Mesothelial cell of epicardium (in vitro differentiated cells): ENCODE measurements around the gene PTH2. TPM values are rescaled to one million over a fixed set of nuclear protein-coding genes. Genes with fewer than 3 reads are reported as not detected.

Experiments used
- DNase-seq, 2 experiments: peaks; one replicate each; pipeline ENCODE4 v3.0.0; 2021; ENCODE audit warnings: low spot score in 2 of 2; ENCODE audit not compliant: unreplicated experiment in 2 of 2
- H3K27ac Mint-ChIP-seq: 2 replicates; pipeline ENCODE4 v1.8.0; 2021; ENCODE audit warnings: mixed read lengths
- H3K27me3 Mint-ChIP-seq: 2 replicates; pipeline ENCODE4 v1.8.0; 2021; ENCODE audit warnings: low read depth, mixed read lengths
- H3K36me3 Mint-ChIP-seq: 2 replicates; pipeline ENCODE4 v1.8.0; 2021; ENCODE audit warnings: mixed read lengths
- H3K4me1 Mint-ChIP-seq: 2 replicates; pipeline ENCODE4 v1.8.0; 2021; ENCODE audit warnings: mixed read lengths
- H3K4me3 Mint-ChIP-seq: 2 replicates; pipeline ENCODE4 v1.8.0; 2021; ENCODE audit warnings: mild to moderate bottlenecking, moderate library complexity, mixed read lengths
- H3K9me3 Mint-ChIP-seq: 2 replicates; pipeline ENCODE4 v1.8.0; 2021; ENCODE audit warnings: mixed read lengths
- total RNA-seq: library from RNA; stranded (reverse); gene quantifications from 3 replicates; pipeline ENCODE4 v1.2.1, GENCODE V29; 2021
- TF ChIP-seq, protein P1 (sequence below): fragments of 200-600 bp; sonication (generic); IDR thresholded peaks from one replicate; pipeline ENCODE4 v1.5.0; 2021; ENCODE audit warnings: antibody characterized with exemption; ENCODE audit not compliant: unreplicated experiment

The PTH2 gene
- total RNA-seq, 1 donor from 2014 or later: not detected

DNA sequence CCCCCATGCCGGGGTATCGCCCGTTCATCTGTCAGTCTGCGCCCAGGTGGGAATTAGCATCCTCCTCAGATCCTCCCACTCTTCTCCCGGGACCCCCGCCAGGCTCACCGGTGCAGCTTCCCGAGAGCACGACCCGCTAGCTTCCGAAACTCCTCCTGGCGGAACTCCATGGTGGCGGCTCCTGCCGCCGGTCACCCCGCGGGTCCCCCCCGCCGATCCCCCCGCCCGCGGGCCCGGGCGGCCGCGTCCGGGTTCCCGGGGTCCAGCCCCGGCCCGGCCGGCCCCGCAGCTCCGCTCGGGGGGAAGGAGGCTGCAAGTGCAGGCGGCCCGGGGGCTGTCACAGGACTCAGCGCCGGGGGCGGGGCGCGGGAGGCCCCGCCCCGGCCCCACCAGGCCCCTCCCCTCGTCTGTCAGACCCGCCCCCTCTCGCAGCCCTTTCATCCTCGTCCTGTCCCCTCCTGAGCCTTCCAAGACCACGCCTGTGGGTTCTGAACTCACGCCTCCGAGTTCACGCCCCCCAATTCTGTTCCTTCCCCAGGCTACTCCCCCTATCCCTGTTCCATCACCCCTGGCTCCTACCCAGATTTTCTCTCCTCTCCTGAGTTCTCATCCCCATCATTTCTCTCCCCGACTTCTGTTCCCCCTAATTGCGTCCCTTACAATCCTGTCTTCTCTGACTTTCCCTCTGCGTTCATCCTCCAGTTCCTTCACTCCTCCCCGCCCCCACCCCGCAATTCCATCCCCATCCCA lies 18.1 kb upstream of the PTH2 start, which contains the start of gene SLC17A7:
TSS of gene SLC17A7 (minus strand) at position 318 of the 750 bp plus-strand sequence. CDS start at position 170, 148 bp downstream.
- DNase-seq: no peak
- TF ChIP-seq, protein P1, sequence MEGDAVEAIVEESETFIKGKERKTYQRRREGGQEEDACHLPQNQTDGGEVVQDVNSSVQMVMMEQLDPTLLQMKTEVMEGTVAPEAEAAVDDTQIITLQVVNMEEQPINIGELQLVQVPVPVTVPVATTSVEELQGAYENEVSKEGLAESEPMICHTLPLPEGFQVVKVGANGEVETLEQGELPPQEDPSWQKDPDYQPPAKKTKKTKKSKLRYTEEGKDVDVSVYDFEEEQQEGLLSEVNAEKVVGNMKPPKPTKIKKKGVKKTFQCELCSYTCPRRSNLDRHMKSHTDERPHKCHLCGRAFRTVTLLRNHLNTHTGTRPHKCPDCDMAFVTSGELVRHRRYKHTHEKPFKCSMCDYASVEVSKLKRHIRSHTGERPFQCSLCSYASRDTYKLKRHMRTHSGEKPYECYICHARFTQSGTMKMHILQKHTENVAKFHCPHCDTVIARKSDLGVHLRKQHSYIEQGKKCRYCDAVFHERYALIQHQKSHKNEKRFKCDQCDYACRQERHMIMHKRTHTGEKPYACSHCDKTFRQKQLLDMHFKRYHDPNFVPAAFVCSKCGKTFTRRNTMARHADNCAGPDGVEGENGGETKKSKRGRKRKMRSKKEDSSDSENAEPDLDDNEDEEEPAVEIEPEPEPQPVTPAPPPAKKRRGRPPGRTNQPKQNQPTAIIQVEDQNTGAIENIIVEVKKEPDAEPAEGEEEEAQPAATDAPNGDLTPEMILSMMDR: no peak
- H3K36me3 Mint-ChIP-seq: no peaks in the 10 kb centered on the region
- H3K27me3 Mint-ChIP-seq: peaks cover 68% of the 10 kb centered on the region
- peaks cover 20% of the 10 kb centered on the region for H3K4me1 Mint-ChIP-seq
- peak within 1 kb of the TSS; percentile 75 for H3K4me3 Mint-ChIP-seq
- no peak within 1 kb of the TSS for H3K27ac Mint-ChIP-seq
- no peaks in the 10 kb centered on the region for H3K9me3 Mint-ChIP-seq

DNA sequence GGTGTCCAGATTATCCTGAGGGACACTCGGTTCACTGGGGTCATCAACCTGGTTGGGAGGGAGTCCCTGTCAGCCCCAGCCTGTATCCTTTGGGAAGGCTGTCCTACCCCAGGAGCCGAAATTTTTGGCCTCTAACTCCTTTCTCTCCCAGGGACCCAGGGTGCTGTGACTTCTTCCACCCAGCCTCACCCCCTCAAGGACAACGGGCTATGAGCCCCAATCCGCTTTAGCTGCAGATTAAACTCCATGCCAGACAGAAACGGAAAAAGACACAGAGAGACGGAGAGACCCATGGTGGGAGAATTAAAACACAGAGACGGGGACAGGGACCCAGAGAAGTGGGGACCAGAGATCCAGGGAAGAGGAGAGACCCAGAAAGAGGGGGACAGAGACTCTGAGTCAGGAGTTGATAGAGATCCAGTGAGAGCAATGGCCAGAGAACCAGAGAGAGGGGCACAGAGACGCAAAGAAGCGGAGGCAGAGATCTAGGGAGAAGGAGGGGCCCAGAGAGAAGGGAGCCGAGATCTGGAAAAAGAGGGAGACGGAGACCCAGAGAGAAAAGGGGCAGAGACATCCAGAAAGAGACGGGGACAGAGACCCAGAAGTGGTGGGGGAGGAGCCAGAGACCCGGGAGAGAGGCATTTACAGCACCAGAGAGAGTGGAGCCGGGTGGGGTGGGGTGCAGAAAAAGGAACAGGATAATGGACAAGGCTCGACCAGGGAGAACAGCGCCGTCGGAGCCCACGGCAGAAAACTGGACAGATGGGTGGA lies 17.4 kb upstream of the PTH2 start:
- DNase-seq: no peak
- peak overlapping the region; percentile 44 for H3K4me3 Mint-ChIP-seq
- H3K27ac Mint-ChIP-seq: no peak overlapping the region
- peaks cover 76% of the 10 kb centered on the region for H3K27me3 Mint-ChIP-seq
- H3K9me3 Mint-ChIP-seq: no peaks in the 10 kb centered on the region
- H3K4me1 Mint-ChIP-seq: peaks cover 20% of the 10 kb centered on the region
- TF ChIP-seq, protein P1: no peak
- H3K36me3 Mint-ChIP-seq: no peaks in the 10 kb centered on the region

DNA sequence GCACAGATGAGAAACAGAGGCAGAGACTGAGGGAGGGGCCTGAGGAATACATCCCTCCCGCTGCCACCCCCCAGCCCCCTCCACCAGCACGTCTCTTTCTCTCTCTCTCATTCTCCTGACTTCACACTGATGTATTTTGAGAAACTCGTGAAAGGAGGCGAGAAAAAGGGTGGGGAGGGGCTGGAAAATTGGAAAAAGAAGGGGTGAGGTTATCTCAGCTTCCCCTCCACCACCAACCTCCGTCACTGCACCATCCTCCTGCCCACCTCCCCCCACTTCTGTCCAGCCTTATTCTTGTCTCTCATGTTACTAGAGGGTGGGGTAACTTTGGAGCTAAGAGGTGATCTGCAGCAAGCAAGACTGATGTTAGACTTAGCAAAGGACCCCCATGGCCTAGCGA lies 16.6 kb upstream of the PTH2 start:
- Mint-ChIP-seq H3K9me3 (no peaks in the 10 kb centered on the region), H3K36me3 (no peaks in the 10 kb centered on the region), H3K4me1 (peaks cover 20% of the 10 kb centered on the region), H3K27ac (no peak overlapping the region), H3K4me3 (no peak overlapping the region), H3K27me3 (peaks cover 84% of the 10 kb centered on the region)
- TF ChIP-seq, protein P1: no peak
- no peak for DNase-seq

DNA sequence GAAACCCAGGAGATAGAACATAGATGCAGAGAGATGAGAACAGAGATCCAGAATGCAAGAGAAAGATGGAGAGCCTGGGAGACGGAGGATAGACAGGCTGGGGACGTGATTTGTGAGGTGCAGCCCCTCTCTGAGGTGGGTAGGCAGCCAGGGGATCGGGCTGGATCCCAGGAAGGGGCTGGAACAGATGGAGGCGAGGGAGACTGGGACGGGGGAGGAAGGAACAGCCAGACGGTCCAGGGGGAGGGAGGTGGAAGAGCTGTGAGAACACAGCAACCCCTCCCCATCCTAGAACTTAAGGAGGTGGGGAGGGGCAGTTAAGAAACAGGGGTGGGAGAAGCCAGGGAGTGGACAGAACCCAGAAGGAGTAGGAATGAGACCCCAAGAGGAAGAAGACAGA lies 15.0 kb upstream of the PTH2 start:
- TF ChIP-seq, protein P1: no peak
- Mint-ChIP-seq H3K27ac (no peak overlapping the region), H3K4me3 (no peak overlapping the region), H3K36me3 (no peaks in the 10 kb centered on the region), H3K9me3 (no peaks in the 10 kb centered on the region), H3K27me3 (peaks cover 97% of the 10 kb centered on the region), H3K4me1 (peaks cover 20% of the 10 kb centered on the region)
- DNase-seq: no peak

DNA sequence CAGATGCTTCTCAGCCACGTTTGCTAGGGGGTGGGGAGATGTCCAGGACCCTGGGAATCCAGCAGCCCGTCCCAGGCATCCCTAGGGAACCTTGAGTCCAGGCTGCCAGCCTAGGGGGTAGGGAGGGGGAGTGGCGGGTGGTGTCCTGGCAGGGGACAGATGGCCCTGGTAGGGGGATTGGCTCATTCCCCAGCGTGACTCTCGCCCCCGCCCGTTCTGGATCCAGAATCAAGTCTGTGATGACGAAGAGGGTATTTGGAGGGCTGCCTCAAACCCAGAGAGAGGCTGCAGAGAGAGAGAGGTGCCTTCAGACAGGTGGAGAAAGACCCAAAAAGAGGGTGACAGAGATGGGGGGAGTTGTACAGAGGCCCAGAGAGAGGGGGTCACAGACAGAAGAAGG lies 14.0 kb upstream of the PTH2 start:
- Mint-ChIP-seq H3K27me3 (peaks cover 97% of the 10 kb centered on the region), H3K4me3 (no peak overlapping the region), H3K36me3 (no peaks in the 10 kb centered on the region), H3K9me3 (no peaks in the 10 kb centered on the region), H3K27ac (no peak overlapping the region), H3K4me1 (peaks cover 17% of the 10 kb centered on the region)
- no peak for DNase-seq
- TF ChIP-seq, protein P1: no peak
